HG03575 (cell line): ENCODE data around the gene KLHL14.
A peak's percentile ranks its signal among the peaks of the same experiment; 100 is the strongest.

Experiments
- ATAC-seq: cut with Tn5 transposase; IDR thresholded peaks from one replicate; pipeline ENCODE4 v1.9.1; 2021; ENCODE audit not compliant: unreplicated experiment, insufficient number of reproducible peaks, low FRiP score; ENCODE audit errors: extremely low read depth

Gene KLHL14

GRCh38 chr18:32734442-32734841 is 38.4 kb downstream of the KLHL14 start:
- no peak for ATAC-seq

GRCh38 chr18:32732165-32732564 is 40.7 kb downstream of the KLHL14 start:
- ATAC-seq = no peak

DNA sequence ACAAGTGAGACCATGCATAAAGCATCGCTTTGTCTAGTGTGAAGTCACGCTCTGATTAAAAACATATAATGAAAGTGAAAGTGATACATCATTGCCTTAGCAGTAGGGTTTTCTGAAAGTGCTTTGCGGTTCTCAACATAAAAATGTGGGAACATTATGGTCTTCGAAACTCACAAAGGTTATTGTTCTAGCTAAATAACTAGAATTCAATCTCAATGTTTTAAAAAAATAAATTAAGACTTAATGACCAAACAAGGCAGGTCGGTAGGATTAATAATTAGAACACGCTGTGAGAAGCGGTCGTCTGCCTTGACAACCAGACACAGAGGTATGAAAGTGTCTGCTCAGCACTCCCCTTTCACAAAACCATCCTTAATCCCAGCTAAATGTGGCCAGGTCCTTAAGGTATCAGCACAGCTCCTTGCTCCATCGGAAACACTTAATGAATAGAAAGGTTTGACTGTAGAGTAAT is 42.2 kb downstream of the KLHL14 start:
- peak; percentile 97 for ATAC-seq

- no peak for ATAC-seq
Measured at GRCh38 chr18:32730068-32730467, 42.8 kb downstream of the KLHL14 start.

DNA sequence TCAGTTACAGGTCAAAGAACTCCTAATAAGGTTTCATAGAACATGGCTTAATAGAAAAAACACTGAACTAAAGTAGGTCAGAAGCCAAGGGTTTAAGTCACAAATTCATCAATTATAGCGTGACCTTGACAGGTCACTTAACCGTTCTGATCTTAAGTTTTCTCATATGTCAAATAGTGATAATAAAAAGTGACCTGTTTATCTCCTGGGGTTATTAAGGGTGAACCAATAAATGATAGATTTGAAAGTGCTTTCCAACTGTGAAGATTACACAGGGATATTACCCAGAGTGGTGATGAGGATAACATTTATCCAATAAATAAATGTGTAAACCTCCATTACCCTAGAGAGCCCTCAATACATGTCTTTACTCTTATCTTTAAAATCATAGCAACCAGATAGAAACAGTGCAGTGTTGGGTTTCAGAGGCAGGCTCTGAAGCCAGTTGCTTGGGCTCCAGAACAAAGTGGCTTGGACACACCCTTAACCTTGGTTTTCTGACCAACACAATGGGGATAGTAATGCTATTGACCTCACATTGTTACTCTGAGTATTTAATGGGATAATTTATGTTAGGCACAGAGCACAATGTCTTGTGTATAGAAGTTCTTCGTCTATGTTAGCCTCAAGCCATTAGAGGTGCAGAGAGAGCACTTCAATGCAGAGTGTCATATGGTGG is 48.6 kb downstream of the KLHL14 start:
- no peak for ATAC-seq

DNA sequence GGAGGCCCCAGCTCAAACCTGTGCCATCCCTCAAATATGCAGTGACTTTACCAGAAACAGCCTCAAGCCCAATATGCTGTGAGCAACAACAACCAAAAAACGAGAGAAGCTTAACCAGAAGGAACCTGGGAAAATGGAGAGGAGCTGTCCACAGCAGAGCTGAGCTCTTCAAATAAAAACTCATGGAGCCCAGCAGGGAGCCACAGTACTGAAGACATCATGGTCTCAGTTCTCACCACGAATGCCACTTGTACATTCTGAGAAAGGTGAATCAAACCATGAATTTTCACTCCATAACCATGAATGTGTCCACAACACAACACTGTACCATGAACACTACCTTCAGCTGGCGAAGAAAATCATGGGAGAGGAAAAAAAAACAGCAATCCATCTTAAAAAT is 50.5 kb downstream of the KLHL14 start:
- no peak for ATAC-seq

- ATAC-seq = no peak
Measured at GRCh38 chr18:32717126-32717525, 55.7 kb downstream of the KLHL14 start.

DNA sequence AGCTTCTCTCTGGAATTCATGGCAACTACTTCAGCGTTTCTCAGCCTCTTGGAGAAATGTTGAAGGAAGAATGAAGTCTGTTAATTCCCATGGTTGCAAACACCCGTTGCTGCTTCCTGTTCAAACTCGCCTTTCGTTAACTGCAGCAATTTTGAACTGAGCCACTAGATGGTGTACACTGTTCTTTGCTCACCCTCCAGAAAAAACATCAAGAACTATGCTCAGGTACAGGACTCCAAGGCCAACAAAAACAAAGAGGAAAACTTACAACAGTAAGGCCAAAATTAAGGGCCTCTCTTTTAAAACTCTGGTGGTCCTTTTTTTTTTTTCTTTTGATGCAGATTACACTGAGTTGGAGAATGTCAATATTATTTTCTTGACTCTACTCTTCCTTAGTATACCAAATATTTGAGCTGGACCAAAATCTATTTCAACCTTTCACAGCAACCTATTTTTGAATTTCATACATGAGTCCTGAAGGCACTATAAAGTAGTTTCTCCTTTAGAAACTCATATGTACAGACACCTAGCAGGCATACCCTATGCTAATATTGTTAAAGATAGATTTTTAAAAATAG is 58.2 kb downstream of the KLHL14 start:
- peak; percentile 86 for ATAC-seq

DNA sequence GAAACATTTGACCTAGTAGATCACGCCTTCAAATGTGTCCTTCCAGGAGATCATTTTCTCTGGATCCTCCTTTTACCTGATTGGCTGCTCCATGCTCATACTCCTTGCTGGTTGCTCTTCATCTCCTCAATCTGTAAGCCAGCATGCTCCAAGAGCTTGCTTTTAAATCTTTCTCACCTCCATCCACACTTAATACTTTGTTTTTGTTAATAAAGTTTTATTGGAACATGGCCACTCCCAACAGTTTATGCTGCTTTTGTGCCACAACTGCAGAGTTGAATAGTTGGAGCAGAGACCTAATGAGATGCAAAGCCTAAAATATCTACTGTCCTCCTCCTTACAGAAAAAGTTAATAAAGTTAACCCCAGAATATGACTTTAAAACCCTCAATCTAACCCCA is 60.0 kb downstream of the KLHL14 start:
- ATAC-seq = no peak

DNA sequence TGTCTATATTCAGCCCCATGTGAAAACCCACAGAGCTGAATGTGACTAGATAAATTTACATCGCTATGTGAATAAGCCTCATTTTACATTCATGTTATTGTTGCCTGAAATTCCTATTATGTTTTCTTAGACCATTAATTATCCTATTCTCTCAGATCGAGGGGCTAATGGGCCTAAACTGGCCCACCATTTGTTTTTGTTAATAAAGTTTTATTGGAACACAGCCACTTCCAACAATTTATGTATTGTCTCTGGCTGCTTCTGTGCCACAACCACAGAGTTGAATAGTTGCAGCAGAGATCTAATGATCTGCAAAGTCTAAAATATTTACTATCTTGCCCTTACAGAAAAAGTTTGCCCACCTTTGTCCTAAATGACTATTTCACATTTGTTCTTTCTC is 61.0 kb downstream of the KLHL14 start:
- no peak for ATAC-seq

DNA sequence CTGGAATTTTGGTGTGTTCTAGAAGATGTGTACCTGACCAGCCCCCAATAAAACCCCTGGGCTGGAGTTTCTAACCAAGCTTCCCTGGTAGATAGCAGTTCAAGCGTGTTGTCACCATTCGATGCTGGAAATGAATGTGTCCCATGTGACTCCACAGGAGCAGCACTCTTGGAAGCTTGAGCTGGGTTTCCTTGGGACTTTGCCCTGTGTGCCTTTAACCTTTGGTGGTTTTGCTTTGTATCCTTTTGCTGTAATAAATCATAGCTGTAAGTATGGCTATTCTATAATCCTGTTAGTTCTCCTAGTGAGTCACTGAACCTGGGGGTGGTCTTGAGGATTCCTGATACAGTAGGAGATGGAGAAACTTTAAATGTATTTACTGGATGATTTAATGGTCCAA is 65.2 kb downstream of the KLHL14 start:
- ATAC-seq = no peak

GRCh38 chr18:32707147-32707546 is 65.7 kb downstream of the KLHL14 start:
- no peak for ATAC-seq

- no peak for ATAC-seq
Measured at GRCh38 chr18:32701313-32701712, 71.5 kb downstream of the KLHL14 start.

DNA sequence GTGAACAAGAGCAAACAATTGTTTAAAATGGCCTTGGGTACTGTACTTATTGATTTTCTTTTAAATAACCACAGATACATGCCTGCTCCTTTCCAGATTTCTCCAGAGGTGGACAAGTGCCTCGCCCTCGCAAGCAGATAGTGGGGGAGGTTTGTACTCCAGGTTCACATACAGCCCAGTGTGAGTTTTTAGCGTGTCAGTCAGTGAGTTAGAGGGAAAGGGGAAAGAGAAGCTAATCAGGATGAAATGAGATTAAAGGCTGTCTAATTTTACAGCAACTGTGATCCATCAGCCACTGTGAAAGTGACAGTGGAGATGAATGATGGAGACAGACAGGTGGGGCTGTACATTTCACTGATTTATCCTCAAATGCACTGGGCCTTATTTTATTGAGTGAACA is 74.7 kb downstream of the KLHL14 start:
- no peak for ATAC-seq

DNA sequence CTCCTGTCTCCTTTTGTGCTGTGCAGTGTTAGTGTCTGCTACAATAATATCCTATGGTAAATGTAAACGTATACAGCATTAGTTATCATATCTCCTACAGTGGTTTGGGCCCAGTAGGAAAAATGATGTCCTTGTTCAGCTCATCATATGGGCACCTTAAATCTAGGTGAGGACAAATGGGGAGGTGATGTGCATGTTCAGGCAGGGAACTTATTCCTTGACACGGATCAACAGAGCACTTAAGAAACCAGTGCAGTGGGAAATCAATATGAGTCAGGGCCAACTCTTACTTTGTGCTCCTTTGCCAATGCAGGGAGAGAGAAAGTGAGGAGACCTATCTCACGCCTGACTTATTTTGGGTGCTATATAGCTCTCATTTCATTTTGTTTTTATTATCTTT is 76.4 kb downstream of the KLHL14 start:
- no peak for ATAC-seq

DNA sequence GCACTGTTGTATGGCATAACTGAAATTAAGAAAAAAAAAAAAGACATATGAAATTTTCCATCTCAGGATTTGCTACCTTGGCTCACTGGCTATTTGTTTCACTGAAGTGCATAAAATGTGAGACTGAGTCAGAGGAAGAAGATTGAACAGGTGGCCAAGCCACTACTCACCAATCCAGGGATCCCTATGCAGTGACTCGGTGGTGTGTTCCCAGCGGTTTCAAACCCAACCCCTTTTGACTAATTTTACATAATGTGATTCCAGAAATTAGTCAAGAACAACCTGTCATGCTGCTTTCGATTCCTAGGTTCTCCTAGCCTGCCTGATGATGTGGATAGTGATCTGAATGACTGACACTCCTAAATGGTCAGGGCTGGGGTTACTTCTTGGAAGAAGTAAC is 77.3 kb downstream of the KLHL14 start:
- no peak for ATAC-seq

GRCh38 chr18:32688821-32689220 is 84.0 kb downstream of the KLHL14 start:
- ATAC-seq = no peak

DNA sequence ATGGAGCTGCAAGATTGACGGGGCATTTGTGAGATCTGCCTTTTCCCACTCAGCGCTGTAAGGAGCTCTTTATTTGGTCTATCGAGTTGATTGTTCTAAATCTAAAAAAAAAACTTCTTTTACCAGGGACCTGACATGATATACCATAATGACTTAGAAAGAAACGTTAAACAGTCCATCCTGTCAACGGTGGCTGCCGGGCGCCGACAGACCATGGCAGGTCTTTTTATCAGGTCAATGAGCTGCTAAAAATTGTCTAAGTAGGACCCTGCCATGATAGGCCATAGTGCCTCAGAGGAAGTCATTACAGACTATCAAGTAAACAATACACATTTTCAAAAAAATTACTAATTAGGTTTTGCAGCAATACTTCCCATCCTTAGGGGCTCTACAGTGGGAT is 87.9 kb downstream of the KLHL14 start:
- no peak for ATAC-seq

- ATAC-seq = no peak
Measured at GRCh38 chr18:32684096-32684495, 88.7 kb downstream of the KLHL14 start.

DNA sequence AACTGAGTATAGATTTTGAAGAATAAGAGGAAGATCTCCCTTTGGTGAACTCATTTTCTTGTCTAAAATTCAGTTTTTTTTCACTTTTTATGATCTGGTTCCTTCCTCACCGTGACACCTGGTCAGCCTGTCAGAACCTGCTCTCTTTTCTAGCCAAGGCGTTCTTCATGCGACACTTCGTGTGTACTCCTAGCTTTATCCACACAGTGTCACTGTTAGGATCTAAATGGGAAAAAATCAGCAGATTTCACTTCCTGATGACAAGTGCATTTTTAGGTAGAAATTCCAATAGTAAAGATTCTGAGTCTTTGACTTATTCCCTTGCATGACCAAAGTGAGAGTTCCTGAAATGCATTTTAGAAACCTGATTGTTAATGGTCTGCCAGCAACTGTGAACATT is 89.8 kb downstream of the KLHL14 start:
- ATAC-seq = no peak

GRCh38 chr18:32677578-32677977 is 95.2 kb downstream of the KLHL14 start:
- no peak for ATAC-seq
